Measurements from ENCODE around the gene ACOT7.

The ACOT7 gene

DNA sequence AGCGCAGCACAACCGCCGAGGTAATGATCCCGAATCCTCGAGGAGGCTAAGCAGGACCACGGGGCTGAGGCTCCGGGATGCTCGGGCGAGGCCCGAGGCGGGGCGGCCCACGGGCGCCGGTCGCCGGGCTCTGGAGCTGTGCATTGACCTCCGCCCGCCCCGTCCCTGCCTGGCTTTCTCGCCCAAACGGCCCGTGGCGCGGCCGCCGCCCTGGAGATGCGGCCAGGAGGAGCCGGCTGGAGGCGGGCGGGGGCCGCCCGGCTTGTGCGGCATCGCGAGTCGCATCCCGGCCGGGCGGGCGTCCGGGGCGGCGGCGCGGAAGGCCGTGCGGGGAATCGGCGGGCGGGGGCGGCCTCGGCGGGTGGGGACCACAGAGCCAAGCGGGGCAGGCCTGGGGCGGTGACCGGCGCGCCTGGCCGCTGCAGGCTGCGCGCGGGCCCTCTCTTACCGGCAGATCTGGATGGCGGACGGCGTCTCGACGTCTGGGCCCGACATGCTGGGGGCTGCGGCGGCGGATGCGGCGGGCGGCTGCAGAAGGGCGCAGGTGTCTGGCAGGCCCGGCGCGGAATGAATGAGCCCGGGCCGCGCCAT lies 663 bp downstream of the ACOT7 start:
- peak overlapping the region; percentile 61 for H3K4me3 ChIP-seq (ENCODE audit: insufficient read depth, low read length, poor library complexity, severe bottlenecking)
- no peaks in the 10 kb centered on the region for H3K9me2 ChIP-seq (replicated peaks; ENCODE audit: insufficient read depth, low read length)
- peak overlapping the region; percentile 61 for H3K9ac ChIP-seq (ENCODE audit: low read length)
- no peaks in the 10 kb centered on the region for H3F3A ChIP-seq (ENCODE audit: insufficient read depth)
- H3K79me2 ChIP-seq (ENCODE audit: insufficient read depth, low read length): no peaks in the 10 kb centered on the region
- H3K9me3 ChIP-seq (ENCODE audit: insufficient read depth, low read length): no peaks in the 10 kb centered on the region
- H3K27ac ChIP-seq (ENCODE audit: low read depth, low read length): no peak overlapping the region
- H4K20me1 ChIP-seq (ENCODE audit: low read depth, low read length): no peaks in the 10 kb centered on the region
- H3K4me2 ChIP-seq (ENCODE audit: low read depth, low read length, poor library complexity, severe bottlenecking): peak overlapping the region; percentile 75
- TF ChIP-seq, protein P1, sequence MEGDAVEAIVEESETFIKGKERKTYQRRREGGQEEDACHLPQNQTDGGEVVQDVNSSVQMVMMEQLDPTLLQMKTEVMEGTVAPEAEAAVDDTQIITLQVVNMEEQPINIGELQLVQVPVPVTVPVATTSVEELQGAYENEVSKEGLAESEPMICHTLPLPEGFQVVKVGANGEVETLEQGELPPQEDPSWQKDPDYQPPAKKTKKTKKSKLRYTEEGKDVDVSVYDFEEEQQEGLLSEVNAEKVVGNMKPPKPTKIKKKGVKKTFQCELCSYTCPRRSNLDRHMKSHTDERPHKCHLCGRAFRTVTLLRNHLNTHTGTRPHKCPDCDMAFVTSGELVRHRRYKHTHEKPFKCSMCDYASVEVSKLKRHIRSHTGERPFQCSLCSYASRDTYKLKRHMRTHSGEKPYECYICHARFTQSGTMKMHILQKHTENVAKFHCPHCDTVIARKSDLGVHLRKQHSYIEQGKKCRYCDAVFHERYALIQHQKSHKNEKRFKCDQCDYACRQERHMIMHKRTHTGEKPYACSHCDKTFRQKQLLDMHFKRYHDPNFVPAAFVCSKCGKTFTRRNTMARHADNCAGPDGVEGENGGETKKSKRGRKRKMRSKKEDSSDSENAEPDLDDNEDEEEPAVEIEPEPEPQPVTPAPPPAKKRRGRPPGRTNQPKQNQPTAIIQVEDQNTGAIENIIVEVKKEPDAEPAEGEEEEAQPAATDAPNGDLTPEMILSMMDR (IDR thresholded peaks at IDR 0.05; ENCODE audit: insufficient read depth, low read length, poor library complexity, severe bottlenecking): no peak
- TF ChIP-seq EZH2phosphoT487 (conservative IDR thresholded peaks at IDR 0.05; ENCODE audit: low read length): no peak
- H3K27me3 ChIP-seq (ENCODE audit: low read length): no peaks in the 10 kb centered on the region
- no peaks in the 10 kb centered on the region for H3K36me3 ChIP-seq (ENCODE audit: low read length)
- peak overlapping the region; percentile 76 for H2AFZ ChIP-seq (ENCODE audit: low read depth, low read length, severe bottlenecking)

DNA sequence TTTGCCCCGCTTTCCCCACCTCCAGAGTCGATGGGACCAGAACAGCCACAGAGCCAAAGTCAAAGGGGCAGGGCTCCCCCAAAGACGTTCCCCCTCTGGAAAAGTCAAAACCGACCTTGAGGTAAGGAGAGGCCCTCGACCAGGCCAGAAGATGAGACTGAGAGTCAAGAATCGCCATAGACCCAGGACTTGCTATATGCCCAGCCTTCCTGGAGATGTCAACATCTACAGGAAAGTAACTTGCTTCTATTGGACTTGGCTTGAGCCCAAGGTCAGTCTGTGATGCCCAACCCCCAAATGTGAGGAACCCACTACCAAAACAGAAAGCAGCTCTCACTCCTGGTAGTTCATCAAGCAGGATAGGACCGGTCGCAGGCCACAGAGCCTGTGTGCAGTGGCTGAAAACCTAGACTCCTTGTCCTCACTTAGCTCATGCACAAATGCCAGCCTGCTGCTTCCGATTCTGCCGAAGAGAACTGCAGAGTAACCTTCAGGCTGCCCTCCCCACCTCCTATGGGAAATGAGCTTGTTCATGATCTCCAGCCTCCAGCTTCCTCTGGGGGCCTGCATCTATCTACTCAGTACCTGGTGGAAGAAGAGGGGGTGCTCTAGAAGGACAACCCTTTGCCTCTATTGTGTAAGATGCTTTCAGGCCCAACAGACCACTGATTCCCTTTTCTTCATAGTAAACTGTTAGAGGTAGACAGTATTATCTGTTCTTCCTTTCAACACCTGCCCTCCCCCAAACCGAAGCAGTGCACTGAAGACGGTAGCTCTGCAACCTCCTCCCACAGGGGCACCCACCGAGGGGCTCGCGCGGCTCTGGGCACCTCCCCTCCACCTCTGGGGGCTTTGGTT lies 1.4 kb downstream of the ACOT7 start:
- Histone ChIP-seq H3K79me2 (ENCODE audit: insufficient read depth, low read length) (no peaks in the 10 kb centered on the region), H3K9ac (ENCODE audit: low read length) (peak overlapping the region; percentile 61), H3F3A (ENCODE audit: insufficient read depth) (no peaks in the 10 kb centered on the region), H3K27me3 (ENCODE audit: low read length) (no peaks in the 10 kb centered on the region), H3K9me3 (ENCODE audit: insufficient read depth, low read length) (no peaks in the 10 kb centered on the region), H3K27ac (ENCODE audit: low read depth, low read length) (no peak overlapping the region), H2AFZ (ENCODE audit: low read depth, low read length, severe bottlenecking) (peak overlapping the region; percentile 76), H3K36me3 (ENCODE audit: low read length) (no peaks in the 10 kb centered on the region), H3K4me3 (ENCODE audit: insufficient read depth, low read length, poor library complexity, severe bottlenecking) (peak overlapping the region; percentile 61), H3K4me2 (ENCODE audit: low read depth, low read length, poor library complexity, severe bottlenecking) (peak overlapping the region; percentile 75), H4K20me1 (ENCODE audit: low read depth, low read length) (no peaks in the 10 kb centered on the region), H3K9me2 (replicated peaks; ENCODE audit: insufficient read depth, low read length) (no peaks in the 10 kb centered on the region)
- no peak for TF ChIP-seq EZH2phosphoT487 (conservative IDR thresholded peaks at IDR 0.05; ENCODE audit: low read length)
- TF ChIP-seq, protein P1 (IDR thresholded peaks at IDR 0.05; ENCODE audit: insufficient read depth, low read length, poor library complexity, severe bottlenecking): no peak

DNA sequence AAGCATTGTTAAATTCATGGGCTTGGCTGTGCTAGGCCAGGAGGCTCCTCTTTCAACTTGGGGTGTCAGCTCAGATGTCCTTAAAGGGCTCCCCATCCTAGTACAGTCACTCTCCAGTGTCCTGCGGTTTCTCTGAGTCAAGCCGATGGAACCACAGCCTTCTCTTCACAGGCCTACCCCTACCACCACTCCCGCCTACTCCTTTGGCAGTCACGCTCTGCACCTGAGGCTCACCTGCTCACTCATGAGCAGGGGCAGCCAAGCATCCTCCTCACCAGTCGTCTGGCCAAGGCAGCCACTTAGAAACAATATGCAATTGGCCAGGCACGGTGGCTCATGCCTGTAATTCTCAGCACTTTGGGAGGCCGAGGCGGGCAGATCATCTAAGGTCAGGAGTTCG lies 3.6 kb downstream of the ACOT7 start:
- no peaks in the 10 kb centered on the region for H3K79me2 ChIP-seq (ENCODE audit: insufficient read depth, low read length)
- no peak for TF ChIP-seq EZH2phosphoT487 (conservative IDR thresholded peaks at IDR 0.05; ENCODE audit: low read length)
- TF ChIP-seq, protein P1 (IDR thresholded peaks at IDR 0.05; ENCODE audit: insufficient read depth, low read length, poor library complexity, severe bottlenecking): no peak

More for the DNA sequence above, 3.6 kb downstream of the ACOT7 start:
- Histone ChIP-seq H2AFZ (ENCODE audit: low read depth, low read length, severe bottlenecking) (no peak overlapping the region), H4K20me1 (ENCODE audit: low read depth, low read length) (no peaks in the 10 kb centered on the region), H3K27me3 (ENCODE audit: low read length) (no peaks in the 10 kb centered on the region), H3K27ac (ENCODE audit: low read depth, low read length) (no peak overlapping the region), H3K9me2 (replicated peaks; ENCODE audit: insufficient read depth, low read length) (no peaks in the 10 kb centered on the region), H3K4me3 (ENCODE audit: insufficient read depth, low read length, poor library complexity, severe bottlenecking) (no peak overlapping the region), H3K9me3 (ENCODE audit: insufficient read depth, low read length) (no peaks in the 10 kb centered on the region), H3F3A (ENCODE audit: insufficient read depth) (no peaks in the 10 kb centered on the region), H3K36me3 (ENCODE audit: low read length) (no peaks in the 10 kb centered on the region), H3K9ac (ENCODE audit: low read length) (no peak overlapping the region), H3K4me2 (ENCODE audit: low read depth, low read length, poor library complexity, severe bottlenecking) (no peak overlapping the region)

Measured in SU-DHL-6 (cell line).